Inflammatory macrophage (primary cell): Measurements from ENCODE around the gene CIART.
"Not testable (repeated sequence)": the region's sequence is repeated elsewhere in the genome, so short reads cannot be mapped to it uniquely, and the experiment has no call there.

Experiments used
- DNase-seq, 2 donors: peaks; one replicate each; pipeline ENCODE4 v3.0.0-alpha.2; 2020 to 2022
- total RNA-seq, 18 experiments: gene quantifications; one replicate each; lab custom pipeline; 2026; ENCODE audit warnings: mixed read lengths in 6 of 18, inconsistent platforms in 2 of 18; lab: John Stamatoyannopoulos, UW

The CIART gene
- 0.08 to 2.7 (median 0.52) reads per million in 18 experiments for total RNA-seq

- DNase-seq, result peak; percentile 55
Measured at GRCh38 chr1:150281758-150282557, at the start of gene CIART. CIART (plus strand) TSS chr1:150282554; CDS start chr1:150283268, 714 bp downstream.

GRCh38 chr1:150232921-150233320, 49.4 kb upstream of the CIART start:
- DNase-seq, result not testable (repeated sequence)

GRCh38 chr1:150233359-150234308, 48.7 kb upstream of the CIART start:
- DNase-seq, result peak; percentile 39 to 56

GRCh38 chr1:150234309-150234565, 48.1 kb upstream of the CIART start:
- no peak for DNase-seq

- peak; percentile 75 to 78 for DNase-seq
Measured at GRCh38 chr1:150234566-150235293, 47.6 kb upstream of the CIART start.

- peak in 1 of 2 donors; percentile 21 for DNase-seq
Measured at GRCh38 chr1:150235294-150235851, 47.0 kb upstream of the CIART start.

- peak; percentile 96 to 99 for DNase-seq
Measured at GRCh38 chr1:150235852-150236613, 46.3 kb upstream of the CIART start, which contains the start of gene ANP32E. ANP32E (minus strand) TSS chr1:150236112; CDS start chr1:150235786, 326 bp downstream.

GRCh38 chr1:150236614-150237100, 45.7 kb upstream of the CIART start:
- DNase-seq, result no peak

- DNase-seq, result not testable (repeated sequence)
Measured at GRCh38 chr1:150237176-150237575, 45.2 kb upstream of the CIART start.

- no peak for DNase-seq
Measured at GRCh38 chr1:150237746-150238145, 44.6 kb upstream of the CIART start.

GRCh38 chr1:150243003-150243402, 39.4 kb upstream of the CIART start:
- DNase-seq, result no peak

- no peak for DNase-seq
Measured at GRCh38 chr1:150249936-150250335, 32.4 kb upstream of the CIART start.

- DNase-seq, result no peak
Measured at GRCh38 chr1:150256198-150256553, 26.2 kb upstream of the CIART start.

- DNase-seq, result peak; percentile 15 to 29
Measured at GRCh38 chr1:150256554-150257341, 25.6 kb upstream of the CIART start.

GRCh38 chr1:150257624-150258585, 24.4 kb upstream of the CIART start, which contains the start of gene CA14:
CA14 (plus strand) TSS chr1:150257774; CDS start chr1:150258129, 355 bp downstream.
- no peak for DNase-seq

GRCh38 chr1:150259217-150259616, 23.1 kb upstream of the CIART start:
- no peak for DNase-seq

- no peak for DNase-seq
Measured at GRCh38 chr1:150259758-150260669, 22.3 kb upstream of the CIART start.

GRCh38 chr1:150261367-150261766, 21.0 kb upstream of the CIART start:
- DNase-seq, result no peak
